KMS-11 (cell line): ENCODE data around the gene TGM6.

Experiments
- H2AFZ ChIP-seq: fragments of 200-600 bp; sonication (generic); 2 replicates; pipeline ENCODE4 v1.6.1; 2016; ENCODE audit warnings: antibody characterized with exemption, mixed run types, low read depth
- H3K27ac ChIP-seq: fragments of 200-600 bp; sonication (generic); 2 replicates; pipeline ENCODE4 v1.6.1; 2016; ENCODE audit warnings: mild to moderate bottlenecking, mixed run types
- H3K27me3 ChIP-seq: fragments of 200-600 bp; sonication (generic); 2 replicates; pipeline ENCODE4 v1.6.1; 2017; ENCODE audit warnings: mild to moderate bottlenecking, low read depth, mixed run types, moderate library complexity; ENCODE audit not compliant: insufficient read depth
- H3K36me3 ChIP-seq: fragments of 200-600 bp; sonication (generic); 2 replicates; pipeline ENCODE4 v1.6.1; 2017; ENCODE audit warnings: mild to moderate bottlenecking, mixed run types; ENCODE audit not compliant: insufficient read depth
- H3K4me1 ChIP-seq: fragments of 200-600 bp; sonication (generic); 2 replicates; pipeline ENCODE4 v1.6.1; 2016; ENCODE audit warnings: mild to moderate bottlenecking, low read depth, mixed run types; ENCODE audit not compliant: poor library complexity, severe bottlenecking
- H3K4me2 ChIP-seq: fragments of 200-600 bp; sonication (generic); 2 replicates; pipeline ENCODE4 v1.7.0; 2016; ENCODE audit warnings: mild to moderate bottlenecking, mixed run types
- H3K4me3 ChIP-seq: fragments of 200-600 bp; sonication (generic); IDR thresholded peaks from 2 replicates; pipeline ENCODE4 v1.6.1; 2017; ENCODE audit warnings: low read depth, low read length, mixed read lengths; ENCODE audit not compliant: insufficient read depth
- H3K79me2 ChIP-seq: fragments of 200-600 bp; sonication (generic); 2 replicates; pipeline ENCODE4 v1.6.1; 2016; ENCODE audit warnings: low read depth, mixed run types; ENCODE audit not compliant: insufficient read depth
- H3K9ac ChIP-seq: fragments of 200-600 bp; sonication (generic); 2 replicates; pipeline ENCODE4 v1.6.1; 2016; ENCODE audit warnings: mild to moderate bottlenecking, mixed run types
- H4K20me1 ChIP-seq: fragments of 200-600 bp; sonication (generic); 2 replicates; pipeline ENCODE4 v1.6.1; 2016; ENCODE audit warnings: mild to moderate bottlenecking, mixed run types; ENCODE audit not compliant: insufficient read depth
- CTCF ChIP-seq: fragments of 200-600 bp; sonication (generic); conservative IDR thresholded peaks from 2 replicates; pipeline ENCODE4 v1.6.1; 2017; ENCODE audit warnings: low read depth, mild to moderate bottlenecking, antibody characterized with exemption, low read length, moderate library complexity, mixed read lengths

The TGM6 gene

GRCh38 chr20:2430538-2430937, 49.8 kb downstream of the TGM6 start:
- Histone ChIP-seq H3K4me2 (no peak overlapping the region), H3K36me3 (no peaks in the 10 kb centered on the region), H3K27ac (no peak overlapping the region), H3K79me2 (no peaks in the 10 kb centered on the region), H3K9ac (no peak overlapping the region), H3K4me3 (no peak overlapping the region), H4K20me1 (no peaks in the 10 kb centered on the region), H3K4me1 (no peaks in the 10 kb centered on the region), H3K27me3 (no peaks in the 10 kb centered on the region), H2AFZ (no peak overlapping the region)
- no peak for TF ChIP-seq CTCF

- Histone ChIP-seq H3K27me3 (no peaks in the 10 kb centered on the region), H3K4me1 (no peaks in the 10 kb centered on the region), H3K79me2 (no peaks in the 10 kb centered on the region), H3K36me3 (no peaks in the 10 kb centered on the region), H3K9ac (no peak overlapping the region), H3K4me2 (no peak overlapping the region), H2AFZ (no peak overlapping the region), H3K27ac (no peak overlapping the region), H3K4me3 (no peak overlapping the region), H4K20me1 (no peaks in the 10 kb centered on the region)
- no peak for TF ChIP-seq CTCF
These were observed 50.5 kb downstream of the TGM6 start for GRCh38 chr20:2431185-2431584.

GRCh38 chr20:2446845-2447244, 66.1 kb downstream of the TGM6 start:
- Histone ChIP-seq H3K4me1 (no peaks in the 10 kb centered on the region), H3K27me3 (no peaks in the 10 kb centered on the region), H3K36me3 (no peaks in the 10 kb centered on the region), H3K9ac (no peak overlapping the region), H2AFZ (no peak overlapping the region), H4K20me1 (no peaks in the 10 kb centered on the region), H3K27ac (no peak overlapping the region), H3K79me2 (no peaks in the 10 kb centered on the region), H3K4me3 (no peak overlapping the region), H3K4me2 (no peak overlapping the region)
- TF ChIP-seq CTCF = no peak

GRCh38 chr20:2449386-2449785, 68.7 kb downstream of the TGM6 start:
- H3K27ac ChIP-seq = no peak overlapping the region
- no peak overlapping the region for H3K9ac ChIP-seq
- H3K79me2 ChIP-seq = no peaks in the 10 kb centered on the region
- H3K27me3 ChIP-seq = no peaks in the 10 kb centered on the region
- H3K4me2 ChIP-seq = no peak overlapping the region
- no peak overlapping the region for H2AFZ ChIP-seq
- H4K20me1 ChIP-seq = no peaks in the 10 kb centered on the region
- H3K4me3 ChIP-seq = no peak overlapping the region
- no peak for TF ChIP-seq CTCF
- H3K4me1 ChIP-seq = no peaks in the 10 kb centered on the region
- H3K36me3 ChIP-seq = no peaks in the 10 kb centered on the region

DNA sequence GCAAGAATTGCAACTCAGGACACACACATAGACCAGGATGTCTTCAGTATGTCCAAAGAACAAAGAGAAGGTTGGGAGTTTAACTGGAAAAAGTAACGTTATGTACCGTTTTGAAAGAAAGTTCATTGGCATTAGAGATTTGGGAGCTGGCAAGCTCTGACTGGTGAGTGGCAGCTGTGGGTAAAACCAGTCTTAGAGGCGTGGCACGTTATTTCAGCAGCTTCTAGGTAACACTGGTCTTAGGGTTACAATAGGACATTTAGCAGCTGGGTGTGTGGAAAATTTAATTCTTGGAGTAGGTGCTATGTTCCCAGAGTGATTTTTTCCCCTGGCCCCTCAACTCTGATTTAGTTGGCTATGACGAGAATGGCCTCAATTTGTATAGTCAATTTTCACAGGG, 70.7 kb downstream of the TGM6 start:
- no peak overlapping the region for H3K4me3 ChIP-seq
- no peak overlapping the region for H3K9ac ChIP-seq
- no peak for TF ChIP-seq CTCF
- no peaks in the 10 kb centered on the region for H3K79me2 ChIP-seq
- H2AFZ ChIP-seq = no peak overlapping the region
- H3K4me1 ChIP-seq = no peaks in the 10 kb centered on the region
- H3K36me3 ChIP-seq = no peaks in the 10 kb centered on the region
- H4K20me1 ChIP-seq = no peaks in the 10 kb centered on the region
- no peaks in the 10 kb centered on the region for H3K27me3 ChIP-seq
- no peak overlapping the region for H3K27ac ChIP-seq
- H3K4me2 ChIP-seq = no peak overlapping the region
